Endothelial cell of umbilical vein (primary cell): ENCODE measurements around the gene TRNP1. TPM values are rescaled to one million over a fixed set of nuclear protein-coding genes. Genes with fewer than 3 reads are reported as not detected.

Experiments used
- BruUV-seq: library from RNA; stranded (reverse); fragments of 400-500 nt; replicated peaks from 2 replicates; lab custom pipeline; 2021; lab: Mats Ljungman, UMichigan
- CTCF ChIA-PET: fragments of 300-600, 350-600 bp; sonication (Branson Sonifier 250); formaldehyde crosslinking; loops from one replicate; lab custom pipeline; 2021; ENCODE audit warnings: antibody characterized with exemption, inconsistent platforms; lab: Charles Lee
- POLR2A ChIA-PET: fragments of 300-600, 350-600 bp; sonication (Branson Sonifier 250); formaldehyde crosslinking; loops from one replicate; lab custom pipeline; 2021; ENCODE audit warnings: antibody characterized with exemption, inconsistent platforms; lab: Charles Lee
- DNase-seq: peaks from one replicate; pipeline ENCODE4 v3.0.0-alpha.2; 2011; ENCODE audit warnings: low read depth, low spot score
- FAIRE-seq: peaks from 2 replicates; lab custom pipeline; 2011; peaks lifted over from hg19 to GRCh38; lab: Jason Lieb, UNC
- H2AFZ ChIP-seq: 2 replicates; pipeline ENCODE4 v1.6.0; 2012; ENCODE audit warnings: low read depth, low read length, control low read depth, inconsistent platforms
- H3K27ac ChIP-seq: 2 replicates; pipeline ENCODE4 v1.5.1; 2011; ENCODE audit warnings: low read depth, mild to moderate bottlenecking, control low read depth, low read length, moderate library complexity; ENCODE audit not compliant: insufficient read depth
- H3K27me3 ChIP-seq, 2 experiments: 2 replicates each; pipeline versions ENCODE4 v1.6.0 to v1.6.1; 2011; ENCODE audit warnings: low read length in 2 of 2, mixed read lengths in 1 of 2; ENCODE audit not compliant: control insufficient read depth in 2 of 2, insufficient read depth in 2 of 2
- H3K36me3 ChIP-seq, 2 experiments: 2 replicates in 1 of 2; 3 replicates in 1 of 2; pipeline ENCODE4 v1.5.1; 2011; ENCODE audit warnings: low read length in 2 of 2, mild to moderate bottlenecking in 1 of 2, moderate library complexity in 1 of 2; ENCODE audit not compliant: control insufficient read depth in 2 of 2, insufficient read depth in 2 of 2; ENCODE audit errors: extremely low read depth in 1 of 2
- H3K4me1 ChIP-seq: 3 replicates; pipeline ENCODE4 v1.5.1; 2011; ENCODE audit warnings: mild to moderate bottlenecking, low read length; ENCODE audit not compliant: control insufficient read depth, insufficient read depth; ENCODE audit errors: extremely low read depth
- H3K4me2 ChIP-seq: 2 replicates; pipeline ENCODE4 v1.6.1; 2011; ENCODE audit warnings: low read length, control low read depth, mixed read lengths; ENCODE audit not compliant: insufficient read depth
- H3K4me3 ChIP-seq, 3 experiments: fragments of 200-600 bp in 1 of 3; sonication (generic), shearing (Covaris generic) in 1 of 3; replicated peaks in 1 of 3; 2 replicates each; pipeline ENCODE4 v1.5.1; 2011 to 2016; ENCODE audit warnings: control low read depth in 3 of 3, low read length in 3 of 3, mild to moderate bottlenecking in 2 of 3, inconsistent platforms in 1 of 3, low read depth in 1 of 3, moderate library complexity in 1 of 3; ENCODE audit not compliant: insufficient read depth in 1 of 3
- H3K79me2 ChIP-seq: 2 replicates; pipeline ENCODE4 v1.6.0; 2012; ENCODE audit warnings: low read length, inconsistent platforms; ENCODE audit not compliant: control insufficient read depth, insufficient read depth
- H3K9ac ChIP-seq: replicated peaks from 2 replicates; pipeline ENCODE3; 2011; ENCODE audit warnings: low read length, control low read depth; ENCODE audit not compliant: insufficient read depth; ENCODE audit errors: extremely low read depth
- H3K9me1 ChIP-seq: replicated peaks from 3 replicates; pipeline ENCODE4 v1.6.0; 2011; ENCODE audit warnings: mild to moderate bottlenecking, low read length; ENCODE audit not compliant: control insufficient read depth, insufficient read depth; ENCODE audit errors: extremely low read depth
- H3K9me3 ChIP-seq: replicated peaks from 2 replicates; pipeline ENCODE4 v1.5.1; 2012; ENCODE audit warnings: low read length, inconsistent platforms; ENCODE audit not compliant: control insufficient read depth, insufficient read depth
- H4K20me1 ChIP-seq: replicated peaks from 2 replicates; pipeline ENCODE3; 2011; ENCODE audit warnings: mild to moderate bottlenecking, low read length; ENCODE audit not compliant: control insufficient read depth, insufficient read depth; ENCODE audit errors: extremely low read depth
- EZH2 ChIP-seq: IDR thresholded peaks from 2 replicates; pipeline ENCODE4 v1.6.1; 2012; ENCODE audit warnings: borderline replicate concordance, low read depth, mild to moderate bottlenecking, moderate library complexity, low read length, inconsistent platforms; ENCODE audit not compliant: severe bottlenecking
- FOS ChIP-seq: IDR thresholded peaks from 2 replicates; pipeline ENCODE4 v1.6.1; 2011; ENCODE audit warnings: mild to moderate bottlenecking, low read length, moderate library complexity, borderline replicate concordance; ENCODE audit not compliant: insufficient read depth
- GATA2 ChIP-seq: IDR thresholded peaks from 2 replicates; pipeline ENCODE4 v1.7.0; 2011; ENCODE audit warnings: low read depth, mild to moderate bottlenecking, moderate library complexity, mixed read lengths, low read length; ENCODE audit not compliant: insufficient read length, insufficient read depth
- JUN ChIP-seq: IDR thresholded peaks from 2 replicates; pipeline ENCODE4 v1.6.1; 2011; ENCODE audit warnings: borderline replicate concordance, low read depth; ENCODE audit not compliant: insufficient read length, insufficient read depth
- MYC ChIP-seq: IDR thresholded peaks from one replicate; pipeline ENCODE4 v1.6.1; 2011; ENCODE audit warnings: mild to moderate bottlenecking, low read depth, low read length
- POLR2A ChIP-seq: IDR thresholded peaks from 2 replicates; pipeline ENCODE4 v1.6.1; 2012; ENCODE audit warnings: low read depth, mild to moderate bottlenecking, control low read depth, low read length
- POLR2AphosphoS5 ChIP-seq: IDR thresholded peaks from 2 replicates; pipeline ENCODE4 v1.6.1; 2012; ENCODE audit warnings: low read depth, mild to moderate bottlenecking, control low read depth, low read length, moderate library complexity; ENCODE audit not compliant: insufficient read depth
- dilution Hi-C: fragments of 300-500 bp; cut with MboI; formaldehyde crosslinking; loops from one replicate; pipeline ENCODE4 v1.15.0; 2019; ENCODE audit warnings: low sequenced_read_pairs; ENCODE audit not compliant: extremely low pct_ligation_motif_present
- intact Hi-C: fragments of 100-400 bp; cut with micrococcal nuclease; formaldehyde crosslinking; loops from one replicate; pipeline ENCODE4 v1.10.0; 2022
- polyA plus RNA-seq, 4 experiments: library from polyadenylated mRNA; depleted of rRNA in 3 of 4; stranded (reverse) in 3 of 4; unstranded in 1 of 4; fragments of >200 nt; gene quantifications; 2 replicates each; pipeline versions ENCODE4 v1.2.1 to v1.2.3, GENCODE V29; 2011 to 2012; ENCODE audit warnings: missing spikeins in 1 of 4
- total RNA-seq: library from RNA; stranded (reverse); gene quantifications from 2 replicates; pipeline ENCODE4 v1.2.3, GENCODE V29; 2021
- TF ChIP-seq, protein P1 (sequence below), 2 donors: IDR thresholded peaks; 1 replicate in 1 of 2; 2 replicates in 1 of 2; pipeline ENCODE4 v1.5.1; 2011; ENCODE audit warnings: low read length in 2 of 2, mild to moderate bottlenecking in 2 of 2, moderate library complexity in 2 of 2, control low read depth in 1 of 2, inconsistent platforms in 1 of 2, low read depth in 1 of 2; ENCODE audit not compliant: insufficient read depth in 1 of 2; ENCODE audit errors: extremely low read depth in 1 of 2
- TF ChIP-seq, protein P2 (sequence below): IDR thresholded peaks from 2 replicates; pipeline ENCODE4 v1.6.1; 2011; ENCODE audit not compliant: insufficient read depth, insufficient read length

The TRNP1 gene
- total and polyA plus RNA-seq, 2 donors (not counting 3 experiments of a cell fraction or from before 2014, with no cell fraction given), result 5.9 to 20.5 TPM

GRCh38 chr1:27010226-27010994 is 16.9 kb downstream of the TRNP1 start:
- no peak for DNase-seq
- intact Hi-C loops, result no loop called here
- no peak for TF ChIP-seq JUN
- TF ChIP-seq EZH2, result no peak
- TF ChIP-seq, protein P1, sequence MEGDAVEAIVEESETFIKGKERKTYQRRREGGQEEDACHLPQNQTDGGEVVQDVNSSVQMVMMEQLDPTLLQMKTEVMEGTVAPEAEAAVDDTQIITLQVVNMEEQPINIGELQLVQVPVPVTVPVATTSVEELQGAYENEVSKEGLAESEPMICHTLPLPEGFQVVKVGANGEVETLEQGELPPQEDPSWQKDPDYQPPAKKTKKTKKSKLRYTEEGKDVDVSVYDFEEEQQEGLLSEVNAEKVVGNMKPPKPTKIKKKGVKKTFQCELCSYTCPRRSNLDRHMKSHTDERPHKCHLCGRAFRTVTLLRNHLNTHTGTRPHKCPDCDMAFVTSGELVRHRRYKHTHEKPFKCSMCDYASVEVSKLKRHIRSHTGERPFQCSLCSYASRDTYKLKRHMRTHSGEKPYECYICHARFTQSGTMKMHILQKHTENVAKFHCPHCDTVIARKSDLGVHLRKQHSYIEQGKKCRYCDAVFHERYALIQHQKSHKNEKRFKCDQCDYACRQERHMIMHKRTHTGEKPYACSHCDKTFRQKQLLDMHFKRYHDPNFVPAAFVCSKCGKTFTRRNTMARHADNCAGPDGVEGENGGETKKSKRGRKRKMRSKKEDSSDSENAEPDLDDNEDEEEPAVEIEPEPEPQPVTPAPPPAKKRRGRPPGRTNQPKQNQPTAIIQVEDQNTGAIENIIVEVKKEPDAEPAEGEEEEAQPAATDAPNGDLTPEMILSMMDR (IDR thresholded peaks at IDR 0.05; ENCODE audit: extremely low read depth in 1 of 2, insufficient read depth in 1 of 2, low read depth in 1 of 2, low read length in 2 of 2), result no peak
- TF ChIP-seq FOS, result no peak
- TF ChIP-seq POLR2A, result no peak
- TF ChIP-seq, protein P2, sequence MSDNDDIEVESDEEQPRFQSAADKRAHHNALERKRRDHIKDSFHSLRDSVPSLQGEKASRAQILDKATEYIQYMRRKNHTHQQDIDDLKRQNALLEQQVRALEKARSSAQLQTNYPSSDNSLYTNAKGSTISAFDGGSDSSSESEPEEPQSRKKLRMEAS, result no peak
- TF ChIP-seq MYC, result no peak
- TF ChIP-seq GATA2, result no peak
- no peak for TF ChIP-seq POLR2AphosphoS5
- CTCF ChIA-PET, result interaction anchor here (0.8 to 2.9 kb wide), 3 partner anchors 10 to 87 kb away, joined by 3 to 25 read pairs (median 3); no protein-coding TSS in a partner anchor
- Histone ChIP-seq H3K4me2 (no peak overlapping the region), H3K27me3 (no peaks in the 10 kb centered on the region), H3K9me1 (no peaks in the 10 kb centered on the region), H3K4me1 (peaks cover 8% of the 10 kb centered on the region), H3K4me3 (no peak overlapping the region), H3K9ac (no peak overlapping the region), H3K27ac (no peak overlapping the region), H2AFZ (no peak overlapping the region), H3K9me3 (no peaks in the 10 kb centered on the region), H3K36me3 (no peaks in the 10 kb centered on the region), H3K79me2 (no peaks in the 10 kb centered on the region), H4K20me1 (no peaks in the 10 kb centered on the region)
- POLR2A ChIA-PET, result no interaction called here
- dilution Hi-C loops, result no loop called here
- no TSS peak for BruUV-seq
- peak; percentile 62 for FAIRE-seq
